NB4 (cell line): ENCODE data around the gene RAPGEF4.

Source experiments
- POLR2A ChIP-seq: IDR thresholded peaks from 2 replicates; pipeline ENCODE4 v1.6.1; 2011; ENCODE audit warnings: mild to moderate bottlenecking; ENCODE audit not compliant: insufficient read length; ENCODE audit errors: extremely low read depth
- TF ChIP-seq, protein P1 (sequence below): IDR thresholded peaks from one replicate; pipeline ENCODE4 v1.5.1; 2012; ENCODE audit warnings: low read depth, low read length
- TF ChIP-seq, protein P2 (sequence below): IDR thresholded peaks from 2 replicates; pipeline ENCODE4 v1.6.1; 2011; ENCODE audit warnings: low read depth, low read length

DNA sequence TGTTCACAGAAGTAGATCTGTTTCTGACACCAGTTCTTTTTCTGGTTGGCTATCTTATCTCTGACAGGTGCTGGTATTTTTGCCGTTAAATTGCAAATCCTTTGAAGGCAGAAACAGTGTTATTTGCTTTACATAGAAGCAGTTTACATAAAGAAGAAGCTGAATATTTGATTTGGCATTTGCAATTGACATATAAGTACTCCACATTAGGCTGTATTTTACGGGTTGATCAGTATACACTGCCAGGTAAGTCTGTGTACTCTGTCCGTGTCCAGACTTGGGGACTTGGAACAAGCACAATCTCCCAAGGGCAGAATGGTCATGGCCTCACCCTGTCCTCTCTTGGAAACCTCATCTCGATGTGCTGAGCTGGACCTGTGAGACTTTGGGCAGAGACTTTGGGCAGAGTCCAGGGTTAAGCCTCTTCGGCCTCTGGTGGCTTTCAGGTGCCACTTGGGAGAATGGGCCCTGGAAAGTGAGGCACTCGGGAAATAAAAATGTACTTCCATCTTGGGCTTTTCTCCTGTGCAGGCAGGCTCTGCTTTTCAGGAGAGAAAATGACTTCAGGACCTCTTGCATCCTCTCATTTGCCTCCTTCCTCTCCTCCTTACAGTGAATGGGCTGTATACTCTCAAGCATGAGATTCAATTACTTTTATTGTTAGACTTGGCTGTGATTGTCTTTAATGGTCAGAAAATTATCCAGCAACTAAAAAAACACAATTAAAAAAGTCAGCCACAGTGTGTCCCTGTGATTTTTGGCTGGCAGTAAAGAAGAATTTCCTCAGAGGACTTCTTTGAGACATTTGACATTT lies 108.5 kb downstream of the RAPGEF4 start:
- TF ChIP-seq, protein P1, sequence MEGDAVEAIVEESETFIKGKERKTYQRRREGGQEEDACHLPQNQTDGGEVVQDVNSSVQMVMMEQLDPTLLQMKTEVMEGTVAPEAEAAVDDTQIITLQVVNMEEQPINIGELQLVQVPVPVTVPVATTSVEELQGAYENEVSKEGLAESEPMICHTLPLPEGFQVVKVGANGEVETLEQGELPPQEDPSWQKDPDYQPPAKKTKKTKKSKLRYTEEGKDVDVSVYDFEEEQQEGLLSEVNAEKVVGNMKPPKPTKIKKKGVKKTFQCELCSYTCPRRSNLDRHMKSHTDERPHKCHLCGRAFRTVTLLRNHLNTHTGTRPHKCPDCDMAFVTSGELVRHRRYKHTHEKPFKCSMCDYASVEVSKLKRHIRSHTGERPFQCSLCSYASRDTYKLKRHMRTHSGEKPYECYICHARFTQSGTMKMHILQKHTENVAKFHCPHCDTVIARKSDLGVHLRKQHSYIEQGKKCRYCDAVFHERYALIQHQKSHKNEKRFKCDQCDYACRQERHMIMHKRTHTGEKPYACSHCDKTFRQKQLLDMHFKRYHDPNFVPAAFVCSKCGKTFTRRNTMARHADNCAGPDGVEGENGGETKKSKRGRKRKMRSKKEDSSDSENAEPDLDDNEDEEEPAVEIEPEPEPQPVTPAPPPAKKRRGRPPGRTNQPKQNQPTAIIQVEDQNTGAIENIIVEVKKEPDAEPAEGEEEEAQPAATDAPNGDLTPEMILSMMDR, result no peak
- no peak for TF ChIP-seq POLR2A
- TF ChIP-seq, protein P2, sequence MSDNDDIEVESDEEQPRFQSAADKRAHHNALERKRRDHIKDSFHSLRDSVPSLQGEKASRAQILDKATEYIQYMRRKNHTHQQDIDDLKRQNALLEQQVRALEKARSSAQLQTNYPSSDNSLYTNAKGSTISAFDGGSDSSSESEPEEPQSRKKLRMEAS, result no peak
